ENCODE results near the gene ZBTB44. TPM values are rescaled to one million over a fixed set of nuclear protein-coding genes. Genes with fewer than 3 reads are reported as not detected.

The ZBTB44 gene
- total RNA-seq, 1 experiment from 2014 or later: 41.2 TPM

DNA sequence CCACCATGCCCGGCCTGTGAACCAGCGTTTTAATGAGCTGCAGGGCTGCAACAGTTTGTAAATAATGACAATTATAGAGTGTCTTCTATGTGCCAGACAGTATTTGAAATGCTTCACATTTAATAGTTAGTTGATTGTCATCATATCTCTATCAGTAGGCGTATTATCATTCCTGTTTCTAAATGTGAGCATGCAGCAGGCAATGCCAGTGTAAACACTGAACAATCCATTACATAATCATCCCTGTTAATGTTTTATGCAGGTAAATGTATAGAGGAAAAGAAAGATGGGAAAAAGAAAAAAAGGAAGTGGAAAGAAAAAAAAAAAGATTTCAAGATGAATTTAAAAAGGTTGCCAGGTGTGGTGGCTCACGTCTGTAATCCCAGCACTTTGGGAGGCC is 52.3 kb downstream of the ZBTB44 start:
- Histone ChIP-seq H3K9me2 (ENCODE audit: insufficient read depth) (no peaks in the 10 kb centered on the region), H3K79me2 (ENCODE audit: low read depth) (no peaks in the 10 kb centered on the region), H3F3A (ENCODE audit: insufficient read depth, low read depth) (no peaks in the 10 kb centered on the region), H3K27me3 (ENCODE audit: insufficient read depth, low read depth) (no peaks in the 10 kb centered on the region), H3K4me2 (no peak overlapping the region), H3K4me1 (replicated peaks; ENCODE audit: insufficient read depth) (no peaks in the 10 kb centered on the region), H3K9me3 (ENCODE audit: insufficient read depth, low read depth) (no peaks in the 10 kb centered on the region), H3K36me3 (ENCODE audit: low read depth) (peaks cover 49% of the 10 kb centered on the region), H3K4me3 (no peak overlapping the region), H2AFZ (no peak overlapping the region), H4K20me1 (ENCODE audit: insufficient read depth) (no peaks in the 10 kb centered on the region), H3K27ac (no peak overlapping the region)
- CTCF ChIA-PET: no interaction called here
- DNase-seq: no peak
- intact Hi-C loops (cut with micrococcal nuclease; ENCODE audit: unreplicated experiment): no loop called here
- POLR2A ChIA-PET (ENCODE audit: unreplicated experiment): interaction anchor here (0.7 kb wide), 1 partner anchor 621 kb away, joined by 6 read pairs; no protein-coding TSS in a partner anchor
- BruUV-seq (replicated peaks): no TSS peak
- TF ChIP-seq, protein P1, sequence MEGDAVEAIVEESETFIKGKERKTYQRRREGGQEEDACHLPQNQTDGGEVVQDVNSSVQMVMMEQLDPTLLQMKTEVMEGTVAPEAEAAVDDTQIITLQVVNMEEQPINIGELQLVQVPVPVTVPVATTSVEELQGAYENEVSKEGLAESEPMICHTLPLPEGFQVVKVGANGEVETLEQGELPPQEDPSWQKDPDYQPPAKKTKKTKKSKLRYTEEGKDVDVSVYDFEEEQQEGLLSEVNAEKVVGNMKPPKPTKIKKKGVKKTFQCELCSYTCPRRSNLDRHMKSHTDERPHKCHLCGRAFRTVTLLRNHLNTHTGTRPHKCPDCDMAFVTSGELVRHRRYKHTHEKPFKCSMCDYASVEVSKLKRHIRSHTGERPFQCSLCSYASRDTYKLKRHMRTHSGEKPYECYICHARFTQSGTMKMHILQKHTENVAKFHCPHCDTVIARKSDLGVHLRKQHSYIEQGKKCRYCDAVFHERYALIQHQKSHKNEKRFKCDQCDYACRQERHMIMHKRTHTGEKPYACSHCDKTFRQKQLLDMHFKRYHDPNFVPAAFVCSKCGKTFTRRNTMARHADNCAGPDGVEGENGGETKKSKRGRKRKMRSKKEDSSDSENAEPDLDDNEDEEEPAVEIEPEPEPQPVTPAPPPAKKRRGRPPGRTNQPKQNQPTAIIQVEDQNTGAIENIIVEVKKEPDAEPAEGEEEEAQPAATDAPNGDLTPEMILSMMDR (conservative IDR thresholded peaks at IDR 0.05): no peak
- no peak for TF ChIP-seq EZH2 (IDR thresholded peaks at IDR 0.05; ENCODE audit: low read depth)

DNA sequence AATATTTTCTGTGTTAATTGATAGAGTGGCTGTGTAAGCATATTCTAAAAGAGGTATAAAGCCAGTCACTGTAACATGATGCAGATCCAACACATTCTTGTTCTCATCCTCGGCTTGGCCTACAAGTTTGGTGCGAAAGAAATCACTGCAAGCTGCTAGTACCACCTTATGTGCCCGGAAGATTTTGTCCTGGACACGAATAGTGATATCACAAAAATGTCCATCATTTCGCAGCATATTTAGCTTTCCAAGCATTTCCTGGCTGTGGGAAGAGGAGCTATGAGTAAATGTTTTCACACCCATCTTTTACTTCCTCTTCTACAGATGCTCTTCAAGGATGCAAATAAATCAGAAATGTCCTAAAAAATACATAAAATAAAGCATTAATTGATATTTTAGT is 53.1 kb downstream of the ZBTB44 start:
- Histone ChIP-seq H3K9me3 (ENCODE audit: insufficient read depth, low read depth) (no peaks in the 10 kb centered on the region), H2AFZ (no peak overlapping the region), H3K4me3 (no peak overlapping the region), H3K4me1 (replicated peaks; ENCODE audit: insufficient read depth) (no peaks in the 10 kb centered on the region), H3K9me2 (ENCODE audit: insufficient read depth) (no peaks in the 10 kb centered on the region), H3K79me2 (ENCODE audit: low read depth) (no peaks in the 10 kb centered on the region), H3K36me3 (ENCODE audit: low read depth) (peaks cover 46% of the 10 kb centered on the region), H4K20me1 (ENCODE audit: insufficient read depth) (no peaks in the 10 kb centered on the region), H3K4me2 (no peak overlapping the region), H3F3A (ENCODE audit: insufficient read depth, low read depth) (no peaks in the 10 kb centered on the region), H3K27ac (no peak overlapping the region), H3K27me3 (ENCODE audit: insufficient read depth, low read depth) (no peaks in the 10 kb centered on the region)
- BruUV-seq (replicated peaks): no TSS peak
- no peak for TF ChIP-seq EZH2 (IDR thresholded peaks at IDR 0.05; ENCODE audit: low read depth)
- TF ChIP-seq, protein P1 (conservative IDR thresholded peaks at IDR 0.05): no peak
- intact Hi-C loops (cut with micrococcal nuclease; ENCODE audit: unreplicated experiment): no loop called here
- no peak for DNase-seq
- ChIA-PET CTCF (no interaction called here), POLR2A (ENCODE audit: unreplicated experiment) (no interaction called here)

DNA sequence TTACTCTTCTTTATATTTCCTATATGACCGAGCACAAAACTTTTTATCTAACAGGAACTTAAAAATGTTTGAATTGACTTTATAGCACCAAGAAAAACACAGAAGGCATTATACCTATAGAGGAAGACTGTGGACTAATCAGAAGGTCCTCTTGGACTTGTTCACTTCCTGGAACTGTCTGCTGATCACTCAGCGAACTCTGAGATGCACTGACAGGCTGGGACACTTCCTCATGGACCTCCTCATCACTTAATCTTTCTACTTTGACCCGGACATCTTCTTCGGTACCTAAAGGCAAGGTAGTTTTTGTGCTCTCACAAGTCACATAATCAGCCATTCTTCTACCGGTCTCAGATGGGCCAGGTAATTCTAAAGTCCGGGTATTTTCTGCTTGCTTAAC is 54.0 kb downstream of the ZBTB44 start:
- Histone ChIP-seq H3K79me2 (ENCODE audit: low read depth) (no peaks in the 10 kb centered on the region), H4K20me1 (ENCODE audit: insufficient read depth) (no peaks in the 10 kb centered on the region), H3K36me3 (ENCODE audit: low read depth) (peaks cover 42% of the 10 kb centered on the region), H2AFZ (no peak overlapping the region), H3K4me3 (no peak overlapping the region), H3K9me2 (ENCODE audit: insufficient read depth) (no peaks in the 10 kb centered on the region), H3K9me3 (ENCODE audit: insufficient read depth, low read depth) (no peaks in the 10 kb centered on the region), H3K4me2 (no peak overlapping the region), H3K4me1 (replicated peaks; ENCODE audit: insufficient read depth) (no peaks in the 10 kb centered on the region), H3K27ac (no peak overlapping the region), H3F3A (ENCODE audit: insufficient read depth, low read depth) (no peaks in the 10 kb centered on the region), H3K27me3 (ENCODE audit: insufficient read depth, low read depth) (no peaks in the 10 kb centered on the region)
- ChIA-PET CTCF (no interaction called here), POLR2A (ENCODE audit: unreplicated experiment) (no interaction called here)
- DNase-seq: no peak
- BruUV-seq (replicated peaks): no TSS peak
- TF ChIP-seq EZH2 (IDR thresholded peaks at IDR 0.05; ENCODE audit: low read depth): no peak
- TF ChIP-seq, protein P1 (conservative IDR thresholded peaks at IDR 0.05): no peak
- intact Hi-C loops (cut with micrococcal nuclease; ENCODE audit: unreplicated experiment): no loop called here

Data from PC-9 (cell line).